GM19035 (cell line): ENCODE measurements around the gene MRPS12.
"Not testable (repeated sequence)": the region's sequence is repeated elsewhere in the genome, so short reads cannot be mapped to it uniquely, and the experiment has no call there.

Experiments used
- ATAC-seq: cut with Tn5 transposase; IDR thresholded peaks from one replicate; pipeline ENCODE4 v1.9.1; 2021; ENCODE audit not compliant: unreplicated experiment

Gene MRPS12

GRCh38 chr19:38930776-38931520 is at the start of gene MRPS12:
Gene MRPS12 (plus strand): TSS chr19:38930944. CDS start chr19:38931295, 351 bp downstream.
- ATAC-seq, result peak; percentile 91

- ATAC-seq, result no peak
Measured at GRCh38 chr19:38883286-38883685, 47.5 kb upstream of the MRPS12 start.

- ATAC-seq, result not testable (repeated sequence)
Measured at GRCh38 chr19:38884691-38885090, 46.1 kb upstream of the MRPS12 start.

- no peak for ATAC-seq
Measured at GRCh38 chr19:38888876-38889275, 41.9 kb upstream of the MRPS12 start.

- no peak for ATAC-seq
Measured at GRCh38 chr19:38889803-38890202, 40.9 kb upstream of the MRPS12 start.

GRCh38 chr19:38890686-38891085 is 40.1 kb upstream of the MRPS12 start:
- ATAC-seq, result no peak

- no peak for ATAC-seq
Measured at GRCh38 chr19:38891771-38892170, 39.0 kb upstream of the MRPS12 start.

- ATAC-seq, result no peak
Measured at GRCh38 chr19:38892841-38893240, 37.9 kb upstream of the MRPS12 start.

- ATAC-seq, result no peak
Measured at GRCh38 chr19:38893341-38893771, 37.4 kb upstream of the MRPS12 start.

GRCh38 chr19:38894968-38895367 is 35.8 kb upstream of the MRPS12 start:
- ATAC-seq, result no peak

- ATAC-seq, result no peak
Measured at GRCh38 chr19:38898788-38899446, 31.8 kb upstream of the MRPS12 start.

- peak; percentile 91 for ATAC-seq
Measured at GRCh38 chr19:38899447-38900201, 31.1 kb upstream of the MRPS12 start, which contains the start of the genes NFKBIB and SIRT2. Gene NFKBIB (plus strand): TSS chr19:38899969. CDS start chr19:38900033, 64 bp downstream. Gene SIRT2 (minus strand): TSS chr19:38899618. CDS start chr19:38899521, 97 bp downstream.

GRCh38 chr19:38900202-38900629 is 30.5 kb upstream of the MRPS12 start:
- ATAC-seq, result no peak

GRCh38 chr19:38900743-38901190 is 30.0 kb upstream of the MRPS12 start:
- ATAC-seq, result no peak

- no peak for ATAC-seq
Measured at GRCh38 chr19:38901683-38902082, 29.1 kb upstream of the MRPS12 start.

- ATAC-seq, result no peak
Measured at GRCh38 chr19:38904581-38905539, 25.9 kb upstream of the MRPS12 start.

- no peak for ATAC-seq
Measured at GRCh38 chr19:38905620-38906019, 25.1 kb upstream of the MRPS12 start.

GRCh38 chr19:38907227-38907626 is 23.5 kb upstream of the MRPS12 start:
- ATAC-seq, result no peak

- ATAC-seq, result no peak
Measured at GRCh38 chr19:38907670-38908069, 23.1 kb upstream of the MRPS12 start.

GRCh38 chr19:38908911-38909310 is 21.8 kb upstream of the MRPS12 start:
- no peak for ATAC-seq
